Activated B cell treated with CpG ODN at 0.5 μM for 24 hours (primary cell): ENCODE data around the gene HDAC3. TPM values are rescaled to one million over a fixed set of nuclear protein-coding genes. Genes with fewer than 3 reads are reported as not detected.

Experiments used
- ATAC-seq: fragments of 200-7000 bp; cut with Tn5 transposase; one replicate; pipeline ENCODE4 v1.10.0; 2021; ENCODE audit warnings: low read depth, mild to moderate bottlenecking, moderate library complexity
- CTCF ChIA-PET: fragments of 350-600 bp; sonication (Branson Sonifier 250); formaldehyde crosslinking; loops from one replicate; lab custom pipeline; 2021; ENCODE audit warnings: antibody characterized with exemption; lab: Charles Lee
- POLR2A ChIA-PET: fragments of 350-600 bp; sonication (Branson Sonifier 250); formaldehyde crosslinking; loops from one replicate; lab custom pipeline; 2021; ENCODE audit warnings: antibody characterized with exemption; lab: Charles Lee
- DNase-seq: peaks from one replicate; pipeline ENCODE4 v3.0.0; 2022
- H3K27ac Mint-ChIP-seq: one replicate; pipeline ENCODE4 v1.8.0; 2020; ENCODE audit warnings: mixed read lengths
- H3K27me3 Mint-ChIP-seq: one replicate; pipeline ENCODE4 v1.8.0; 2021; ENCODE audit warnings: mixed read lengths
- H3K36me3 Mint-ChIP-seq: one replicate; pipeline ENCODE4 v1.8.0; 2021; ENCODE audit warnings: low read depth, mixed read lengths
- H3K4me1 Mint-ChIP-seq: one replicate; pipeline ENCODE4 v1.8.0; 2021; ENCODE audit warnings: mixed read lengths
- H3K4me3 Mint-ChIP-seq: one replicate; pipeline ENCODE4 v1.8.0; 2020; ENCODE audit warnings: mild to moderate bottlenecking, mixed read lengths
- H3K9me3 Mint-ChIP-seq: one replicate; pipeline ENCODE4 v1.8.0; 2020; ENCODE audit warnings: mixed read lengths
- CTCF ChIP-seq: fragments of 200-600 bp; IDR thresholded peaks from one replicate; pipeline ENCODE4 v1.8.0; 2022; ENCODE audit warnings: antibody characterized with exemption, mild to moderate bottlenecking
- intact Hi-C: fragments of 100-400 bp; cut with micrococcal nuclease; formaldehyde crosslinking; loops from one replicate; pipeline ENCODE4 v1.15.1; 2024
- total RNA-seq: library from RNA; stranded (reverse); gene quantifications from 2 replicates; pipeline ENCODE4 v1.2.3, GENCODE V29; 2022

HDAC3 gene
- total RNA-seq, 1 donor from 2014 or later, result 102 TPM

DNA sequence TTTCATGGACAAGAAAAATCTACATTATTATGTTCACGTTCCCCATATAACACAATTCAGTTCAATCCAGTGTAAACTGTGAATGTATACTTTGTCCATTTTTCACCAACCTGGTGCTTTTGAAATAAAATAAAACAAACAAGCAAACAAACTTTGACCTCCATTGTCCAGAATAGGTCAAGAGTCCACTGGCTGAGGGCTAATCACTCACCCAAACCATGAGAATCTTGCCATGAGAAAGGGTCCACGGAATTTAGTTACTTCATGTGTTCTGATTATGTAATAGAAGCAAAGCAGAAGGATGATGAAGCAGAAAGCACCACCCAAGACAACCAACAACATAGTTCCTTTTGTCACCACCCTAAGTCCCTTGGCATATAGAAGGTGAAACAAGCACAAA, 46.5 kb downstream of the HDAC3 start:
- no peak overlapping the region for H3K27ac Mint-ChIP-seq
- peaks cover 21% of the 10 kb centered on the region for H3K4me1 Mint-ChIP-seq
- H3K9me3 Mint-ChIP-seq, result no peaks in the 10 kb centered on the region
- ChIA-PET POLR2A (interaction anchor here (0.5 to 0.6 kb wide), 2 partner anchors 220 to 809 kb away, joined by 3 read pairs; partner anchors contain the start of gene PCDHGB3), CTCF (interaction anchor here (6.7 kb wide), 1 partner anchor 27 kb away, joined by 315 read pairs; the partner anchor contains the start of gene DIAPH1)
- no peak overlapping the region for H3K4me3 Mint-ChIP-seq
- intact Hi-C loops, result loop anchor here (5.0 kb wide), 1 partner anchor 287 kb away; the partner anchor contains the start of gene PCDH1
- H3K36me3 Mint-ChIP-seq, result peaks cover 56% of the 10 kb centered on the region
- ATAC-seq (no peak), DNase-seq (no peak)
- no peak for TF ChIP-seq CTCF
- no peaks in the 10 kb centered on the region for H3K27me3 Mint-ChIP-seq

- Mint-ChIP-seq H3K36me3 (peaks cover 76% of the 10 kb centered on the region), H3K4me3 (no peak overlapping the region), H3K27ac (no peak overlapping the region), H3K4me1 (peaks cover 12% of the 10 kb centered on the region), H3K27me3 (no peaks in the 10 kb centered on the region), H3K9me3 (no peaks in the 10 kb centered on the region)
- TF ChIP-seq CTCF, result no peak
- DNase-seq, result no peak
- intact Hi-C loops, result no loop called here
- no peak for ATAC-seq
- POLR2A ChIA-PET, result no interaction called here
- CTCF ChIA-PET, result no interaction called here
These were observed 50.4 kb downstream of the HDAC3 start for GRCh38 chr5:141586246-141586645.

DNA sequence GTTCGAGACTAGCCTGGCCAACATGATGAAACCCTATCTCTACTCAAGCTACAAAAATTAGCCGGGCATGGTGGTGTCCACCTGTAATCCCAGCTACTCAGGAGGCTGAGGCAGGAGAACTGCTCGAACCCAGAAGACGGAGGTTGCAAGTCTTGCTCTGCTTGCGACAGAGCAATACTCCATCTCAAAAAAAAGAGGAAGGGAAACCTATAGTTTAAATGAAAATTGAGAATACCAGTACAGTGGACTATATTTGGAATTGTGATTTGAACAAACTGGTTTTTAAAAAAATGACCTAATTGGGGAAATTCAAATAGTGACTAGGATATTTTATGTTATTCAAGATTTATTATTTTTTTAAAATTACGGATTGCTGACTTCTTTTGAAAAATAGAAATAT, 51.1 kb downstream of the HDAC3 start:
- ATAC-seq (no peak), DNase-seq (no peak)
- no peak overlapping the region for H3K27ac Mint-ChIP-seq
- H3K9me3 Mint-ChIP-seq, result no peaks in the 10 kb centered on the region
- no peaks in the 10 kb centered on the region for H3K27me3 Mint-ChIP-seq
- H3K4me1 Mint-ChIP-seq, result peaks cover 8% of the 10 kb centered on the region
- intact Hi-C loops, result no loop called here
- peaks cover 78% of the 10 kb centered on the region for H3K36me3 Mint-ChIP-seq
- CTCF ChIA-PET, result no interaction called here
- H3K4me3 Mint-ChIP-seq, result no peak overlapping the region
- POLR2A ChIA-PET, result no interaction called here
- TF ChIP-seq CTCF, result no peak

DNA sequence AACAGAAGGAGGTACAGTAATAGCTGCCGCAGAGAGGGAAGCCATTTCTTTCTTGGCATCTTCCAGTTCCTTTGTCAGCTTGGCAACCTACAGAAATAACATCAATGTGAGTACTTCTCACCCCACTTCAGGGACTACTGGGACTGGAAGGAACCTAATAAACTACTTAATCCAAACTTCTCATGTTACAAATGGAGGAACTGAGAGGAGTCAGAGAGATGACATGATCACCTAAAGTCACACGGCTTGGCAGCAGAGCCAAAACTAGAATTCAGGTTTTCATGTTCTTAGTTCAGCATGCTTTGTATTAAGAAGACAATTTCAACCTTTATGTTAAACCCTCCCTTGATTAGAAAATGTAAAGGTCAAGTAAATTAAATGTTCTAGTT, 62.5 kb downstream of the HDAC3 start:
- Mint-ChIP-seq H3K27ac (no peak overlapping the region), H3K4me3 (no peak overlapping the region), H3K27me3 (no peaks in the 10 kb centered on the region), H3K36me3 (peaks cover 87% of the 10 kb centered on the region), H3K4me1 (peaks cover 13% of the 10 kb centered on the region), H3K9me3 (no peaks in the 10 kb centered on the region)
- no peak for TF ChIP-seq CTCF
- DNase-seq (no peak), ATAC-seq (no peak)
- POLR2A ChIA-PET, result interaction anchor here (0.7 kb wide), 1 partner anchor 350 kb away, joined by 5 read pairs; the partner anchor contains the start of gene DELE1
- intact Hi-C loops, result no loop called here
- CTCF ChIA-PET, result interaction anchor here (1.0 kb wide), 1 partner anchor 91 kb away, joined by 3 read pairs; no protein-coding TSS in a partner anchor

DNA sequence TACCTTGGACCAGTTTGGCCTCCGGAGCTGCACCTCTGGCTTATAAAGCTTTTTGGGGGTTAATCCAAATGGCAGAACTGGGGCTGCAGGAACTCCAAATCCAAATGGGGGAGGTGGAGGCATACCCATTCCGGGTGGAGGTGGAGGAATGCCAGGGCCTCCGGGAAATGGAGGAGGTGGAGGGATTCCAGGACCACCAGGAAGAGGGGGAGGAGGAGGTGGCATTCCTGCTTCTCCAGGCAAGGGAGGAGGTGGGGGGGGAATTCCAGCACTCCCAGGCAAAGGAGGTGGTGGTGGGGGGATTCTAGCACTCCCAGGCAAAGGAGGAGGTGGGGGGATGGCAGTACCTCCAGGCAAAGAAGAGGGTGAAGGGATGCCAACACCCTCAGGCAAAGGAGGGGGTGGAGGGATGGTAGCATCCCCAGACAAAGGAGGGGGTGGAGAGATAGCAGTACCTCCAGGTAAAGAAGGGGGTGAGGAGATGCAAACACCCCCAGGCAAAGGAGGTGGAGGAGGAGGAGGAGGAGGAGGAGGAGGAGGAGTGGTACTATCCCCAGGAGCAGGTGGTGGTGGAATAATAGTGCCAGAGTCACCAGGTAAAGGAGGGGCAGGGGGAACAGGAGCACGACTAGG, 63.0 kb downstream of the HDAC3 start:
- POLR2A ChIA-PET, result interaction anchor here (0.6 to 0.8 kb wide), 3 partner anchors 46 to 1968 kb away, joined by 5 to 15 read pairs (median 5); partner anchors contain the start of gene DELE1
- no peak for ATAC-seq
- no peak overlapping the region for H3K27ac Mint-ChIP-seq
- H3K4me3 Mint-ChIP-seq, result no peak overlapping the region
- no peaks in the 10 kb centered on the region for H3K27me3 Mint-ChIP-seq
- no peak for TF ChIP-seq CTCF
- DNase-seq, result no peak
- intact Hi-C loops, result no loop called here
- H3K4me1 Mint-ChIP-seq, result peaks cover 13% of the 10 kb centered on the region
- no peaks in the 10 kb centered on the region for H3K9me3 Mint-ChIP-seq
- CTCF ChIA-PET, result no interaction called here
- peaks cover 85% of the 10 kb centered on the region for H3K36me3 Mint-ChIP-seq

Other genes starting within 250 kb of the HDAC3 start
- 0.91 and 1.2 TPM in 2 replicates for gene PCDHGB4, start 249.2 kb downstream of the HDAC3 start, total RNA-seq
- 0.54 and 0.69 TPM in 2 replicates for gene PCDHGA8, start 244.2 kb downstream of the HDAC3 start, total RNA-seq
- 1.8 and 2.7 TPM in 2 replicates for gene PCDHGB5, start 238.9 kb downstream of the HDAC3 start, total RNA-seq
- 1.1 and 1.3 TPM in 2 replicates for gene PCDHGA9, start 234.1 kb downstream of the HDAC3 start, total RNA-seq
- gene PCDHGB6, start 228.8 kb downstream of the HDAC3 start, total RNA-seq, result 1.2 and 1.6 TPM in 2 replicates
- gene PCDHGA10, start 223.9 kb downstream of the HDAC3 start, total RNA-seq, result 1.2 and 1.3 TPM in 2 replicates
- gene PCDHGB7, start 219.2 kb downstream of the HDAC3 start, total RNA-seq, result 1.2 and 1.4 TPM in 2 replicates
- gene PCDHGA11, start 215.8 kb downstream of the HDAC3 start, total RNA-seq, result 0.73 and 1.1 TPM in 2 replicates
- 1.3 and 1.6 TPM in 2 replicates for gene PCDHGA12, start 206.3 kb downstream of the HDAC3 start, total RNA-seq
- 2.6 and 3.3 TPM in 2 replicates for gene PCDHGC3, start 160.9 kb downstream of the HDAC3 start, total RNA-seq
- gene PCDHGC4, start 151.8 kb downstream of the HDAC3 start, total RNA-seq, result 0.69 TPM in 2 replicates
- gene PCDHGC5, start 147.8 kb downstream of the HDAC3 start, total RNA-seq, result 0.24 and 0.38 TPM in 2 replicates
- gene DIAPH1, start 17.8 kb downstream of the HDAC3 start, total RNA-seq, result 136 and 138 TPM in 2 replicates
- gene RELL2, start 148 bp upstream of the HDAC3 start, total RNA-seq, result 16.8 and 18.9 TPM in 2 replicates
- 63.2 and 79.5 TPM in 2 replicates for gene FCHSD1, start 14.6 kb upstream of the HDAC3 start, total RNA-seq
- gene ARAP3, start 45.4 kb upstream of the HDAC3 start, total RNA-seq, result 0.44 and 0.49 TPM in 2 replicates
- not detected in 2 replicates for gene PCDH1, start 241.6 kb upstream of the HDAC3 start, total RNA-seq